A549 (cell line): ENCODE measurements around the gene PRSS21.

Source experiments
- E2F6 ChIP-seq: IDR thresholded peaks from 2 replicates; pipeline ENCODE4 v1.6.1; 2012; ENCODE audit warnings: low read depth, borderline replicate concordance
- EP300 ChIP-seq, 2 experiments: fragments of >200 bp; sonication (Bioruptor Twin); formaldehyde crosslinking; IDR thresholded peaks; 2 replicates in 1 of 2; 3 replicates in 1 of 2; pipeline ENCODE4 v1.6.1; 2016 to 2017
- ESRRA ChIP-seq: fragments of 150-350 bp; IDR thresholded peaks from 2 replicates; pipeline ENCODE4 v1.6.1; 2014; ENCODE audit warnings: mild to moderate bottlenecking, low read length, borderline replicate concordance
- HEYL ChIP-seq: fragments of 250-450 bp; sonication (Bioruptor Pico); IDR thresholded peaks from 2 replicates; pipeline ENCODE4 v1.8.0; 2021; ENCODE audit warnings: mild to moderate bottlenecking, moderate library complexity
- KDM1A ChIP-seq: fragments of 200-600 bp; sonication (generic); IDR thresholded peaks from 2 replicates; pipeline ENCODE4 v1.6.1; 2016; ENCODE audit warnings: low read depth, mild to moderate bottlenecking
- POLR2A ChIP-seq: IDR thresholded peaks from 2 replicates; pipeline ENCODE4 v1.6.1; 2012; ENCODE audit warnings: mild to moderate bottlenecking, low read length
- RAD21 ChIP-seq, 2 experiments: fragments of >200 bp in 1 of 2; sonication (Bioruptor Twin) in 1 of 2; formaldehyde crosslinking in 1 of 2; IDR thresholded peaks in 1 of 2; conservative IDR thresholded peaks in 1 of 2; 2 replicates in 1 of 2; 3 replicates in 1 of 2; pipeline ENCODE4 v1.6.1; 2012 to 2018; ENCODE audit warnings: inconsistent platforms in 1 of 2
- REST ChIP-seq: fragments of 200-600 bp; sonication (generic); IDR thresholded peaks from 2 replicates; pipeline ENCODE4 v1.6.1; 2016; ENCODE audit warnings: antibody characterized with exemption, mild to moderate bottlenecking, moderate library complexity
- ZSCAN20 ChIP-seq: fragments of 250-450 bp; sonication (Bioruptor Pico); IDR thresholded peaks from 2 replicates; pipeline ENCODE4 v1.8.0; 2022; ENCODE audit warnings: mild to moderate bottlenecking, moderate library complexity
- TF ChIP-seq, protein P1 (sequence below): fragments of >200 bp; sonication (Bioruptor Twin); formaldehyde crosslinking; IDR thresholded peaks from 3 replicates; pipeline ENCODE4 v1.5.1; 2016

- no peak for TF ChIP-seq REST
- TF ChIP-seq ZSCAN20 (CRISPR knock-in tag) = no peak
- no peak for TF ChIP-seq HEYL (CRISPR knock-in tag)
- TF ChIP-seq, protein P1, sequence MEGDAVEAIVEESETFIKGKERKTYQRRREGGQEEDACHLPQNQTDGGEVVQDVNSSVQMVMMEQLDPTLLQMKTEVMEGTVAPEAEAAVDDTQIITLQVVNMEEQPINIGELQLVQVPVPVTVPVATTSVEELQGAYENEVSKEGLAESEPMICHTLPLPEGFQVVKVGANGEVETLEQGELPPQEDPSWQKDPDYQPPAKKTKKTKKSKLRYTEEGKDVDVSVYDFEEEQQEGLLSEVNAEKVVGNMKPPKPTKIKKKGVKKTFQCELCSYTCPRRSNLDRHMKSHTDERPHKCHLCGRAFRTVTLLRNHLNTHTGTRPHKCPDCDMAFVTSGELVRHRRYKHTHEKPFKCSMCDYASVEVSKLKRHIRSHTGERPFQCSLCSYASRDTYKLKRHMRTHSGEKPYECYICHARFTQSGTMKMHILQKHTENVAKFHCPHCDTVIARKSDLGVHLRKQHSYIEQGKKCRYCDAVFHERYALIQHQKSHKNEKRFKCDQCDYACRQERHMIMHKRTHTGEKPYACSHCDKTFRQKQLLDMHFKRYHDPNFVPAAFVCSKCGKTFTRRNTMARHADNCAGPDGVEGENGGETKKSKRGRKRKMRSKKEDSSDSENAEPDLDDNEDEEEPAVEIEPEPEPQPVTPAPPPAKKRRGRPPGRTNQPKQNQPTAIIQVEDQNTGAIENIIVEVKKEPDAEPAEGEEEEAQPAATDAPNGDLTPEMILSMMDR = no peak
- TF ChIP-seq E2F6 = no peak
- TF ChIP-seq ESRRA = no peak
- TF ChIP-seq RAD21 (conservative IDR thresholded peaks at IDR 0.05 in 1 of 2, IDR thresholded peaks at IDR 0.05 in 1 of 2) = no peak
- no peak for TF ChIP-seq POLR2A
- no peak for TF ChIP-seq KDM1A
- TF ChIP-seq EP300 (IDR thresholded peaks at IDR 0.05) = no peak
Observed at GRCh38 chr16:2767891-2768290, 49.1 kb upstream of the PRSS21 start.
